Lower lobe of right lung (tissue), 2 donors: ENCODE measurements around the gene RNASEH1. TPM values are rescaled to one million over a fixed set of nuclear protein-coding genes. Genes with fewer than 3 reads are reported as not detected.

Source experiments
- ATAC-seq, 2 donors: fragments of 200-7000 bp; cut with Tn5 transposase; one replicate each; pipeline ENCODE4 v1.9.1; 2020 to 2022; ENCODE audit warnings: mild to moderate bottlenecking in 2 of 2, moderate library complexity in 2 of 2
- DNase-seq: peaks from one replicate; pipeline ENCODE4 v3.0.0-alpha.2; 2020
- H3K27ac ChIP-seq: fragments of 200-600 bp; one replicate; pipeline ENCODE4 v1.8.0; 2022
- H3K27me3 ChIP-seq: fragments of 200-600 bp; one replicate; pipeline ENCODE4 v1.8.0; 2022; ENCODE audit warnings: low read depth
- H3K36me3 ChIP-seq: fragments of 200-600 bp; one replicate; pipeline ENCODE4 v1.8.0; 2022; ENCODE audit warnings: mild to moderate bottlenecking
- H3K4me1 ChIP-seq: fragments of 200-600 bp; one replicate; pipeline ENCODE4 v1.8.0; 2022
- H3K4me3 ChIP-seq: fragments of 200-600 bp; one replicate; pipeline ENCODE4 v1.8.0; 2022; ENCODE audit warnings: mild to moderate bottlenecking
- H3K9me3 ChIP-seq: fragments of 200-600 bp; one replicate; pipeline ENCODE4 v1.8.0; 2022
- CTCF ChIP-seq: fragments of 200-600 bp; IDR thresholded peaks from one replicate; pipeline ENCODE4 v1.8.0; 2022; ENCODE audit warnings: antibody characterized with exemption, mild to moderate bottlenecking
- intact Hi-C: fragments of 100-400 bp; cut with DNase I; formaldehyde crosslinking; loops from one replicate; pipeline ENCODE4 v1.11.0; 2022
- total RNA-seq: library from RNA; stranded (reverse); fragmentation: NEBNext Ultra II Directional; extraction: Animal tissue kit (Norgen Biotek cat#: 25700); gene quantifications from one replicate; pipeline ENCODE4 v1.2.1, GENCODE V29; 2021
- donor health status: DM: no; HTN: yes; CAD: no; lungs with severe emphysema.

RNASEH1 gene
- total RNA-seq, 1 donor from 2014 or later, result 17.3 TPM

DNA sequence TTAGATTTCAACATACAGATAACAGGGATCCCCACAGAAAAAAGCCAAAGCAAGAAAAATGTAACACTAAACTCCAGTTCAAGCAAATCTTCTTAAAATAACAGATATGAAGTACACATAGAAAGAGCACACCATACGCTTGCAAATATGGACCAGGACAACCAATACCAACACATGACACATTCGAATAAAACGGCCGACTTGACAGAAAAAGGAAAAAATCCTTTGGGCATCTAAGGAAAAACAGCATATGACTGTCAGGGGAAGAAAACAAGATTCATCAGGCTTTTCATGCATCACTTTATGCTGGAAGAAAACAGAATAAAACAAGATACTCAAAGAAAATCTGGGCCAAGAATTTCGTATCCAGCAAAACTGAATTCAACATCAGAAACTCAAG, 16.0 kb downstream of the RNASEH1 start:
- no peak for TF ChIP-seq CTCF
- intact Hi-C loops, result no loop called here

GRCh38 chr2:3539836-3540235, 18.3 kb downstream of the RNASEH1 start:
- no peaks in the 10 kb centered on the region for H3K9me3 ChIP-seq
- H3K27ac ChIP-seq, result no peak overlapping the region
- H3K36me3 ChIP-seq, result peaks cover 57% of the 10 kb centered on the region
- H3K4me3 ChIP-seq, result no peak overlapping the region
- DNase-seq (no peak), ATAC-seq (no peak)
- peaks cover 16% of the 10 kb centered on the region for H3K4me1 ChIP-seq
- intact Hi-C loops, result no loop called here
- TF ChIP-seq CTCF, result no peak
- H3K27me3 ChIP-seq, result no peaks in the 10 kb centered on the region

More for the DNA sequence above, 16.0 kb downstream of the RNASEH1 start:
- DNase-seq, result no peak
- peaks cover 79% of the 10 kb centered on the region for H3K36me3 ChIP-seq
- ATAC-seq, result no peak
- no peak overlapping the region for H3K4me3 ChIP-seq
- H3K9me3 ChIP-seq, result no peaks in the 10 kb centered on the region
- no peaks in the 10 kb centered on the region for H3K27me3 ChIP-seq
- no peak overlapping the region for H3K27ac ChIP-seq
- no peaks in the 10 kb centered on the region for H3K4me1 ChIP-seq

DNA sequence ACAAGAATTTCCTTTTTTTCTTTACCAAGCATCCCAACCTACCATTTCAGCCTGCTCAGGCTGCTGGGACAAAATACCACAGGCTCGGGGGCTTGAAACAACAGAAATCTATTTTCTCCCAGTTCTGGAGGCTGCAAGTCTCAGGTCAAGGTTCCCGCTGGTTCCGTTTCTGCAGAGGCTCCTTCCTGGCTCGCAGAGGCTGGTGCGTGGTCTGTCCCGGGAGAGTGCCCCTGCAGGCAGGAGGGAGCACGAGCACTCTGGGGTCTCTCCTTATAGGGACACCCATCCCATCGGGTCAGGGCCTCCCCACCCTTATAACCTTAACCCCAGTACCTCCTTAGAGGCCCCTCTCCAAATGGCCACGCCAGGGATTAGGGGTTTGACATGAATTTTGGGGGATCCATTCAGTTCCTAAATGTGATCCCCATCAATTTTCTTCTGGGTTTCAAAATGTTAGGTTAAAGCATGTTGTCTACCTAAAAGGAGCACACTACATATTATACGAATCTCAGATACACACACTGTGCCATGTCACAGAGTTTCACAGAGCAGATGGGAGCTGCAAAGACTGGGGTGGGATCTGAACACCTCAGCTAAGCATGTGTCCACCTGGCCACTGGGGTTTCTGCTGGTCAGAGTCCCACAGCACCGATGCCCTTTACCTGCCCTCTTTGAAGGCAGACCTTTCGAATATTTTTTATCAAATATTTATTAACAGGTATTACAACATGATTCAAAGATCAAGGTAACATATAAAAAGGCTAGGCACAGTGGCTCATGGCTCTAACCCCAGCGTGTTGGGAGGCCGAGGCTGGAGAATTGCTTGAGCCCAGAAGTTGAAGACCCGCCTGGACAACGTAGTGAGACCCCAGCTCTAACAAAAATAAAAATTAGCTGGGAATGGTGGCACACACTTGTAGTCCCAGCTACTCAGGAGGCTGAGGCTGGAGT, 21.2 kb downstream of the RNASEH1 start:
- H3K27me3 ChIP-seq, result no peaks in the 10 kb centered on the region
- TF ChIP-seq CTCF, result peak; percentile 49
- H3K4me1 ChIP-seq, result peaks cover 16% of the 10 kb centered on the region
- H3K27ac ChIP-seq, result peak overlapping the region; percentile 88
- DNase-seq (no peak), ATAC-seq (peak; percentile 70 to 74)
- intact Hi-C loops, result no loop called here
- H3K4me3 ChIP-seq, result peak overlapping the region; percentile 48
- H3K36me3 ChIP-seq, result peaks cover 41% of the 10 kb centered on the region
- no peaks in the 10 kb centered on the region for H3K9me3 ChIP-seq

GRCh38 chr2:3535794-3536681, 22.1 kb downstream of the RNASEH1 start:
- Histone ChIP-seq H3K27me3 (no peaks in the 10 kb centered on the region), H3K36me3 (peaks cover 33% of the 10 kb centered on the region), H3K4me1 (peaks cover 16% of the 10 kb centered on the region), H3K27ac (peak overlapping the region; percentile 88), H3K4me3 (peak overlapping the region; percentile 48), H3K9me3 (no peaks in the 10 kb centered on the region)
- intact Hi-C loops, result no loop called here
- peak; percentile 59 for DNase-seq
- peak; percentile 86 for ATAC-seq
- no peak for TF ChIP-seq CTCF

- intact Hi-C loops, result no loop called here
- no peak for TF ChIP-seq CTCF
- peaks cover 16% of the 10 kb centered on the region for H3K4me1 ChIP-seq
- peaks cover 27% of the 10 kb centered on the region for H3K36me3 ChIP-seq
- ATAC-seq (peak; percentile 19 to 26), DNase-seq (no peak)
- H3K27ac ChIP-seq, result peak overlapping the region; percentile 88
- H3K27me3 ChIP-seq, result no peaks in the 10 kb centered on the region
- H3K4me3 ChIP-seq, result peak overlapping the region; percentile 48
- no peaks in the 10 kb centered on the region for H3K9me3 ChIP-seq
These were observed 22.7 kb downstream of the RNASEH1 start for GRCh38 chr2:3535467-3535793.
